Measurements from ENCODE around the gene RBM26. TPM values are rescaled to one million over a fixed set of nuclear protein-coding genes. Genes with fewer than 3 reads are reported as not detected.

RBM26 gene
- total and polyA plus RNA-seq, 8 donors: 6.1 to 76.9 (median 28.1) TPM

GRCh38 chr13:79285159-79285558 lies 120.9 kb downstream of the RBM26 start:
- intact Hi-C loops (cut with DNase I; ENCODE audit: low total_unique reads): no loop called here
- H3K9me3 ChIP-seq: no peaks in the 10 kb centered on the region
- H3K4me3 ChIP-seq: no peak overlapping the region
- DNase-seq: no peak
- TF ChIP-seq POLR2A (IDR thresholded peaks at IDR 0.05) (no peak), CTCF (IDR thresholded peaks at IDR 0.05) (no peak), POLR2AphosphoS5 (IDR thresholded peaks at IDR 0.05) (no peak), EP300 (IDR thresholded peaks at IDR 0.05) (no peak)
- peak overlapping the region in 1 of 5 donors; percentile 18 for H3K27ac ChIP-seq
- no peaks in the 10 kb centered on the region for H3K27me3 ChIP-seq
- WGBS, 5 donors: 32 to 58% (median 55%) methylated on average over 3 of the region's 3 CpGs
- H3K4me1 ChIP-seq: peaks cover 0 to 6% (median 0%) of the 10 kb centered on the region in 4 donors
- H3K36me3 ChIP-seq: no peaks in the 10 kb centered on the region

- H3K27me3 ChIP-seq: no peaks in the 10 kb centered on the region
- intact Hi-C loops (cut with DNase I; ENCODE audit: low total_unique reads): no loop called here
- no peak overlapping the region for H3K27ac ChIP-seq
- H3K9me3 ChIP-seq: no peaks in the 10 kb centered on the region
- WGBS, 5 donors: 93 to 98% (median 95%) methylated on average over 2 of the region's 2 CpGs
- peaks cover 0 to 5% (median 0%) of the 10 kb centered on the region in 4 donors for H3K4me1 ChIP-seq
- H3K36me3 ChIP-seq: no peaks in the 10 kb centered on the region
- no peak overlapping the region for H3K4me3 ChIP-seq
- TF ChIP-seq POLR2A (IDR thresholded peaks at IDR 0.05) (no peak), CTCF (IDR thresholded peaks at IDR 0.05) (no peak), EP300 (IDR thresholded peaks at IDR 0.05) (no peak), POLR2AphosphoS5 (IDR thresholded peaks at IDR 0.05) (no peak)
- DNase-seq: no peak
Observed at GRCh38 chr13:79283742-79284141, 122.3 kb downstream of the RBM26 start.

DNA sequence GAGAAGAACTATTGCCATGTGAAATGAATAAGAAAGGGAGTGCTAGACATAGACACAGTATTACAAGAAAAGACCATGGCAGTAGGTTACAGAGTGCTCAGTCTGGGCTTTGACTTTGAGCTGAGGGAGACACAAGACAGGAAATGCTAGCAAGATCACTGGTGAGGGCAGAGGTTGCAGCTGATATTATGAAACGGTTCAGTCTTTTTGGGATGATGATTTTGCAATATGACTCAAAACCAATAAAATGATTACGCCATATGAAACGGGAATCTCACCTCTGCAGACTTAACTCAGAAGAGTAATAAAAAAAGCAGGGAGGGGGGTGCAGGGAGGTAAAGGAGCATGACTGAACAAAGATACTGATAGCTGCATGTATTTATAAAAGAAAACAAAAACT lies 123.1 kb downstream of the RBM26 start:
- no peaks in the 10 kb centered on the region for H3K9me3 ChIP-seq
- H3K36me3 ChIP-seq: no peaks in the 10 kb centered on the region
- TF ChIP-seq EP300 (IDR thresholded peaks at IDR 0.05) (no peak), POLR2A (IDR thresholded peaks at IDR 0.05) (no peak), CTCF (IDR thresholded peaks at IDR 0.05) (no peak), POLR2AphosphoS5 (IDR thresholded peaks at IDR 0.05) (no peak)
- H3K27me3 ChIP-seq: no peaks in the 10 kb centered on the region
- peaks cover 0 to 5% (median 0%) of the 10 kb centered on the region in 4 donors for H3K4me1 ChIP-seq
- H3K4me3 ChIP-seq: no peak overlapping the region
- no peak overlapping the region for H3K27ac ChIP-seq
- no peak for DNase-seq
- WGBS, 5 donors: 45 to 70% (median 61%) methylated on average over 3 of the region's 3 CpGs
- intact Hi-C loops (cut with DNase I; ENCODE audit: low total_unique reads): no loop called here

DNA sequence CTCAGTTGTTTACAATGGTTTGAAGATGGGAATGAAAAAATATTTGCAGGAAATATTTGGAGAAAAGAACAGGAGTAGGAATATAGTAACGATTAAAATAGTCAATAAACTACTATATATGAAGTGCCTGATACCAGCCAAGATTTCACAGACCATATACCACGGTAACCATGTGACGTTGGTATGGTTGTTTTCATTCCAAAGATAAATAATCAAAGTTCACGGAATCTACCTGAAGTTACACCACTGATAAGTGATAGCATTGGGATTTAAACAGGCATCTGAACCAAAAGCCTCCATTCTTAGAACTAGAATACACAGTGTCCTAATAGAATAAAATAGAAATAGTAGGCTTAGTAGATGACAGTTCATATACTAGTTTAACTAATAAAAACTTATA lies 123.5 kb downstream of the RBM26 start:
- WGBS, 5 donors: 27 to 56% (median 45%) methylated on average over 4 of the region's 4 CpGs
- no peak for TF ChIP-seq POLR2A (IDR thresholded peaks at IDR 0.05)
- TF ChIP-seq CTCF (IDR thresholded peaks at IDR 0.05): no peak
- TF ChIP-seq EP300 (IDR thresholded peaks at IDR 0.05): no peak
- TF ChIP-seq POLR2AphosphoS5 (IDR thresholded peaks at IDR 0.05): no peak
- H3K4me3 ChIP-seq: no peak overlapping the region

More for the DNA sequence above, 123.5 kb downstream of the RBM26 start:
- Histone ChIP-seq H3K9me3 (no peaks in the 10 kb centered on the region), H3K36me3 (no peaks in the 10 kb centered on the region), H3K27ac (no peak overlapping the region), H3K4me1 (peaks cover 0 to 5% (median 0%) of the 10 kb centered on the region in 4 donors), H3K27me3 (no peaks in the 10 kb centered on the region)
- no peak for DNase-seq
- intact Hi-C loops (cut with DNase I; ENCODE audit: low total_unique reads): no loop called here
